HL-60 (cell line): ENCODE measurements around the gene GDF7.

Experiments used
- DNase-seq, 2 experiments: peaks; one replicate each; pipeline ENCODE4 v3.0.0-alpha.2; 2010 to 2020; ENCODE audit warnings: low read depth in 1 of 2, low spot score in 1 of 2
- H3K27ac ChIP-seq: fragments of 250-450 bp; sonication (Bioruptor Pico); replicated peaks from 2 replicates; pipeline ENCODE4 v1.5.1; 2020; ENCODE audit warnings: mild to moderate bottlenecking, moderate library complexity
- H3K27me3 ChIP-seq: fragments of 250-450 bp; sonication (Bioruptor Pico); 2 replicates; pipeline ENCODE4 v1.5.1; 2021; ENCODE audit warnings: mild to moderate bottlenecking, moderate library complexity; ENCODE audit not compliant: insufficient read depth, poor library complexity, severe bottlenecking
- H3K4me3 ChIP-seq: replicated peaks from 2 replicates; pipeline ENCODE4 v1.5.1; 2011; ENCODE audit warnings: mild to moderate bottlenecking, control low read depth, low read length; ENCODE audit not compliant: insufficient read depth
- CTCF ChIP-seq: IDR thresholded peaks from one replicate; pipeline ENCODE4 v1.5.1; 2011; ENCODE audit warnings: low read length, control low read depth, inconsistent platforms; ENCODE audit not compliant: insufficient read depth
- GABPA ChIP-seq: IDR thresholded peaks from 2 replicates; pipeline ENCODE4 v1.6.1; 2012; ENCODE audit warnings: low read depth
- POLR2AphosphoS5 ChIP-seq: IDR thresholded peaks from 2 replicates; pipeline ENCODE4 v1.6.1; 2012; ENCODE audit warnings: low read depth
- REST ChIP-seq: IDR thresholded peaks from 2 replicates; pipeline ENCODE4 v1.6.1; 2012; ENCODE audit warnings: low read depth; ENCODE audit not compliant: insufficient replicate concordance
- SPI1 ChIP-seq: IDR thresholded peaks from 2 replicates; pipeline ENCODE4 v1.6.1; 2012; ENCODE audit warnings: low read depth, mild to moderate bottlenecking, borderline replicate concordance

GDF7 gene

GRCh38 chr2:20629581-20630171 is 37.3 kb upstream of the GDF7 start:
- TF ChIP-seq REST (no peak), POLR2AphosphoS5 (no peak), SPI1 (no peak), GABPA (no peak), CTCF (no peak)
- DNase-seq = no peak
- no peak overlapping the region for H3K4me3 ChIP-seq
- H3K27me3 ChIP-seq = no peaks in the 10 kb centered on the region
- H3K27ac ChIP-seq = no peak overlapping the region

- H3K27ac ChIP-seq = no peak overlapping the region
- H3K4me3 ChIP-seq = no peak overlapping the region
- H3K27me3 ChIP-seq = no peaks in the 10 kb centered on the region
- no peak for TF ChIP-seq SPI1
- no peak for TF ChIP-seq GABPA
- TF ChIP-seq CTCF = no peak
- no peak for TF ChIP-seq POLR2AphosphoS5
- TF ChIP-seq REST = no peak
- DNase-seq = no peak
Observed at GRCh38 chr2:20630967-20631366, 36.0 kb upstream of the GDF7 start.

GRCh38 chr2:20631617-20632307 is 35.2 kb upstream of the GDF7 start:
- no peak for TF ChIP-seq REST
- no peak for TF ChIP-seq GABPA
- no peak for TF ChIP-seq CTCF
- no peak for TF ChIP-seq POLR2AphosphoS5
- no peak for TF ChIP-seq SPI1
- Histone ChIP-seq H3K4me3 (no peak overlapping the region), H3K27ac (no peak overlapping the region), H3K27me3 (no peaks in the 10 kb centered on the region)
- no peak for DNase-seq
